GM19452 (cell line): ENCODE data around the gene CTNNA2.
"Not testable (repeated sequence)": the region's sequence is repeated elsewhere in the genome, so short reads cannot be mapped to it uniquely, and the experiment has no call there.

Experiments
- ATAC-seq: cut with Tn5 transposase; IDR thresholded peaks from one replicate; pipeline ENCODE4 v1.9.1; 2021; ENCODE audit not compliant: unreplicated experiment

Gene CTNNA2

DNA sequence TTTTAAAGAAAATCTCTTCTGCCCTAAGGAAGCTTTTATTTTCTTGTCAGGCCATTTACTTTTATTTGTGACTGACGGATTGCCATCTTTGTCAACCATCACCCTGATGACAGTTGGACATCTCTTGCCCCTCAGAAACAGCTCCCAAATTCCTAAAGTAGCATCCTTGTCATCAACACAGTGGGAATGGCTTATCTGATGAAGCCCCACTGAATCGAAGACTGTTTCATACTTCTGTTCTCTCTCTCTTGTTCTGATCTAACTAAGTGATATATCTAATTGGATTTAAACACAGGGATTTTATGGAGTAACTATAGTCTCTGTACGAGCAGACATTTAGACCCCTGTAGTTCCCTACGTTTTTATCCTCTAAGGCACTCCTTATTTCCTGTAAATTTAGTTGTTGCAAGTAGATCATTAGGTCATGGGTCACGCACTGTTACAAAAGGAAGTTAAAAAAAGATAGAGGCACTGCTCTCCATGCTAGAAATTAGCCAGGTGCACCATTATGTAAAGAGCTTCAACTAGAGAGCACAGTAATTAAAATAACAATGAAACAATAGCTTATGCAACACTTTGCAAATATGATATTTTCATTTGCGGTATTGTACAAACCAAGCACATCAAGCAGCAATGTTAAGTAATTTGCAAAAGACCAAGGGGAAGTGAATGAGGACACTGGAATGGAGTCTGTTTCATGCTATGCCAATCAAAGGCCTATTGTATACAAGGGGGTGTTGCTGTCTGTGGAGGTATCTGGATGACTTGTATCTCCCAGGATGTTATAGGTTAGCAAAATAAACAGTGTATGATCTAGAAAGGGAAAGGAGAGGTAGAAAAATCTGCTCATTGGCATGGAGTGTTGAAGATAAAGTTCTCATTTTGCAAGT, 507.0 kb downstream of the CTNNA2 start:
- ATAC-seq = no peak

DNA sequence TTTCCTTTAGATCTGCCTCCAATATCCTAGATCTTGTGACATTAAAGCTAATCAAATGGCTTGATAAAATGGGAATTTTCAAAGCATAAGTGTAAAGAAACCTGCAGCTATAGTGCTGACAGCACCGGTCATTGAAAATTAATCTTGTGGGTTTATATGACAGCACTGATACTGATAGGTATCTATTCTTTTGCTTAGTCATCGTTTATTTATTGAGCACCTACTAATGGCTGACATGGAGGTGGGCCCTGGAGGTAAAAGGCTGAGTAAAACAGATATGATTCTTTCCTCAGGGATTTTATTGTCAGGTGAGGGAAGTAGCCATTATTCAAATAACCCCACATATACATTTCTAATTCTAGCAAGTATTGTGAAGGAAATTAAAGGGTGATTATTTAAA, 509.2 kb downstream of the CTNNA2 start:
- no peak for ATAC-seq

DNA sequence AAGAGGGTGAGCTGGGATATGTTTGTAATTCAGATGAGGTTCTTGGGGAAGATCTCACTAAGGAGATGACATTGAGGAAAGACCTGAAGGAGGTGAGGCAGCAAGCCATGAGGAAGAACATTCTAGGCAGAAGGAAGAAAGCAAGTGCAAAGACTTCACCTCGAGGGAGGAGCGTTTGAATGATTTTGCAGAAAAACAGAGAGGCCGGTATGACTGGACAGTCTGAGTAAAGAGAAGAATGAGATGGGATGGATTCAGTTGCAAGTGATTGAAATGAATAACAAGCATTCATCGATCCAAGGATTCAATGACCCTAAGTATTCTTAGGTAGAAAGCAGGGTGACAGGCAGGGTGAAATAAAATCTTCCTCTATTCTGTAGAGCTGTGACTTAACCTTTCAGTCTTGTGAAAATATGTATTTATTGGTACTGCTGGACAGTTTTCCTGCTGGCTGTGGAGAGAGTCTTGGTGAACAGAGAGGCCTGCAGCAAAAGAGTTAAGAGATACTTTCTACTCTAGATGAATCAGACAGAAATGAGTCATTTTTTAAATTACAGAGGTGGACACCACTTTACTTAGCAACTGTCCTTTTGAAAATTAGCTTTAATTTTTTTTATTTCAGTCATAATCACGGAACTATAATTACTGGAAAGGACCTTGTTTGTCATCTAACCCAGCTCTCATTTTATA, 513.3 kb downstream of the CTNNA2 start:
- ATAC-seq = no peak

DNA sequence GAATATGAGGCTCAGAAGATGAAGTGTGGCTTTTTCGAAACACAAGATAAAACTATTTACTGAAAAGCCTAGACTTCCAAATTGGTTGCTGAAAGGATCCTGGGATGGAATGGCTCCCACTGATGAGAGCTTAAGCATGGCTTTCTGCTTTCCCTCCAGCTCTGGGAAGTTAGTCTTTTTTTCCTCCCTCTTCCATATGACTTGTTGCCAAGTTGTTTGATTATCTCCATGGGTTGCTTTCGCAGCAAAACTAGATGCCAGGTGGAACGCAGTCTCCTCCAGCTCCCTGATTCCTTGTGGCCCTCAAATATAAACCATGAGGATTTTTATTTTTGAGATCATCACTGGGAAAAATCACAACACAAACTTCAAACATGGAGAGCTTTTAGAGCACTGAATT, 515.2 kb downstream of the CTNNA2 start:
- no peak for ATAC-seq

DNA sequence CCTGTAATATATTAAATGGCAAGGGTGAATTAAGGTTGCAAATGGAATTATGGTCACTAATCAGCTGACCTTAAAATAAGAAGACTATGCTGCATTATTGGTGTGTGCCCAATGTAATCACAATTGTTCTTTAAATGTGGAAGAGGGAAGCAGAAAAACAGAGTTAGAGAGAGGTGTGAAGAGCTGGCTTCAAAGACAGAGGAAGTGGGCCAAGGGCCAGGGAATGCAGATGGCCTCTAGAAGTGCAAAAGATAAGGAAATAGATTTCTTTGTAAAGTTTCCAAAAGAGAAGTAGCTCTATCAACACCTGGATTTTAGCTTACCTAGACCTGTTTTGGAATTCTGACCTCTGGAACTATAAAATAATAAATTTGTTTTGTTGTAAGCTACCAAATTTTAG, 515.7 kb downstream of the CTNNA2 start:
- ATAC-seq = no peak

DNA sequence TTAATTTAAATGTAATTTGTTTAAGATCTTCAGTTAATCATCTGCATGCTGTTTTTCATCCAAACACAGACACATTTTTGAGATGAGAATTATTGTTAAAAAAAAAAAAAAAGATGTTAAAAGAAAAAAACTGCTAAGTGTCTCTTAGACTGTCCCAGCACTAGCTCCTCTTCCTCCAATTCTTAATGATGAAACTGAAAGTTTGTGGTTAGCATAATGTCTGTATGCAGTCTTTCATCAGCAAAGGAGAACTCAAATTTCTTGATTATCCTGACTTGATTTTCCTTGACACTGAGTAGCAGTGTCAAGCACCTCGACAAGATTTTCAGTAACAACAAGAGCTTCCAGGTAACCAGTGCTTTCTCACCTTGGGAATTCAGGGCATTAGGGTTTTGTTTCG, 517.3 kb downstream of the CTNNA2 start:
- no peak for ATAC-seq

DNA sequence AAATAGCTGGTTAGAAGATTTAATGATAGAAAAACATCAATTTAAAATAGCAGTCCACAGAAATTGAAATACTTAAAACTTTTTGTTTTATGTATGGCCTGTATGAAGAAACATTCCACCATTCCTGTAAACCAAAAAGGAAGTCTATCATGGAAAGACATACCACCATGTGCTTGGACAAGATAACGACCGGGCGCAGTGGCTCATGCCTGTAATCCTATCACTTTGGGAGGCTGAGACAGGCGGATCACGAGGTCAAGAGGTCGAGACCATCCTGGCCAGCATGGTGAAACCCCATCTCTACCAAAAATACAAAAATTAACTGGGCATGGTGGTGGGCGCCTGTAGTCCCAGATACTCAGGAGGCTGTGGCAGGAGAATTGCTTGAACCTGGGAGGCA, 519.8 kb downstream of the CTNNA2 start:
- not testable (repeated sequence) for ATAC-seq

DNA sequence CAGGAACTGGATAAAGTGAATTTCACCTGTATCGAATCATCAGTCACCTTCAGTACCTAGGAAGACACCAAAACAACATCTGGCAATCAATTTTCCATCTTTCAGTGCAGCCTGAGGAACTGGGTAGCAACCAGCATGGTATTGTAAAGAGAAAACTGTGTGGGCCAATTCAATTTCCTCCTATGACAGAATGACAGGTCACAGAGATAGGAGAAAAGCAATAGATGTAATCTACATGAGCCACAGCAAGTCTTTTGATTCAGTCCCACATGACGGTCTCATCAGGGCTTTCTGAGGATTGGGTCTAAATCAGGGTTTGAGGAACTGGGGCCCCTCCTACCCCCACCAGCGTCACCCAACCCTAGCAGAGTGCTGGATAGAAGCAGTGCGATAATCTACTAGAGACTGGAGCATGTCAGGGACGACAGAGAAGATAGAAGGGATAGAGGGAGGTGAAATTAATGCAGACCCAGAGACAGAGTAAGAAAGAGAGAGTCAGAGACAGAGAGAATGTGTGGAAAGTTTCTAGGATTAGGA, 523.0 kb downstream of the CTNNA2 start:
- ATAC-seq = no peak

DNA sequence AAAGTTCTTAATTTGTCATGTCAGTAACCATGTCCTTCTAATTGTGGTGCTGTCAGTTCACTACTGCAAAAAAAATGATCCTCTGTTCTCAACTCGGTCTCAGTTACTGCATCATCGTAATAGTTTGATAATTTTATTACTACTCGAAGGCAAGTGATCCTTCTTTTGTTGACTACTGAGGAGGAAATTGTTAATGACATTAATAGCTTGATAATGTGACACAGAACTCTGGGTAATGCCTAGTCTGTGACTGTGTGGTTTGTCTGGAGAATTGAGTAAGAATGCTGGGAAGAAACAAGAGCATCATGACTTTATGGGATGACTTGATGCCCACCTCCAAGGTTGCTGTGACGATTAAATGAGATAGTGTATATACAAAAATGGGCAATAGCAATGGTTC, 524.5 kb downstream of the CTNNA2 start:
- ATAC-seq = no peak

DNA sequence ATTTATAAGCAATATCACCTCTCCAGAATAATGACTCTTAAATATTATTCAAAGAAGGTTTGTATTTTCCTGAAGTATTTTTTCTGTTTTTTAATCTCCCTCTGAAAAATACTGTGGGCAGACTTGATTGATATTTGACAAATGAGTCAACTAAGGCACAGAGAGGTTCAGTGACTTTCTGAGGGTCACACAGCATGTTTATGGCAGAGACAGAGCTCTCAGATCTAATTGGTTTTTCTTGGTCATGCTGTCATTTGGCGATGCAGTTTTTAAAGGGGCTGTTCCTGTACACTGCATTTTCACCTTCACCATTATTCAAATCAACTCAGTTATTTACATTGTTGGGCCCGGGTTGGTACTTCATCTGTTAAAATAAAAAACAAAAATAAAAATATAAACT, 527.4 kb downstream of the CTNNA2 start:
- no peak for ATAC-seq

DNA sequence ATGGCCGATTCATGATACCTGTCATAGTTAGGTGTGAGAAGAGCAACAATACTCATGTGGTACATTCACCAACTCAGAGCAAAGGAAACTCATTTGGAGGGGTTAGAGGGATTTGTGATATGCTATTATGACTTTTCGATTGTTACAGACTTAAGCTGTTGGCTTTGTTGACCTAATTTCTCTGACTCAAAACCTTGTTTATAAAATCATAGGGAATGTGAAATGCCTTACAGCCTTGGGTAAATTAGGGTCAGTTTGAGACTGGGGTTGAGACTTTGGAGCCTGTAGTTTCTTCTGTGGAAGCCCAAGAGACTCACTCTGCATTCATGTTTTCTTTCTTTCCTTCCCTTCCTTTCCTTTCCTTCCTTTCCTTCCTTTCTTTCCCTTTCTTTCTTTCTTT, 529.8 kb downstream of the CTNNA2 start:
- no peak for ATAC-seq

DNA sequence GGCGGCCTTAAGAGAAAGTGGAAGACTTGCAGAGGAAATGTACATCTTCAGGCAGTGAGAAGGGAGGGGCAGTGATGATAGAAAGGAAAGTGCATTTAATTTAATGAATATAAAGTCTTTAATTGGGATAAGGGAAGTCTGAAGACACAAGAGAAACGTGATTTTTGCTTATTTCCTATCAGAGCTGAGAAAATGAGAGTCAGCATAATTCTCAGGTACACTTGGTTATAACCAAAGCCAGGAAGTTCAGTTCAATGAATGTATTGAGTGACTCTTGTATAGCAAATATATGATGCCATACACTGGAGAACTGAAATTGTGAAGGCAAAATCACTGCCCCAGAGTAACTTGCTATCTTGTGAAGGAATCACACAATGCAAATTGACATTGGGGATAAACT, 535.4 kb downstream of the CTNNA2 start:
- ATAC-seq = no peak

DNA sequence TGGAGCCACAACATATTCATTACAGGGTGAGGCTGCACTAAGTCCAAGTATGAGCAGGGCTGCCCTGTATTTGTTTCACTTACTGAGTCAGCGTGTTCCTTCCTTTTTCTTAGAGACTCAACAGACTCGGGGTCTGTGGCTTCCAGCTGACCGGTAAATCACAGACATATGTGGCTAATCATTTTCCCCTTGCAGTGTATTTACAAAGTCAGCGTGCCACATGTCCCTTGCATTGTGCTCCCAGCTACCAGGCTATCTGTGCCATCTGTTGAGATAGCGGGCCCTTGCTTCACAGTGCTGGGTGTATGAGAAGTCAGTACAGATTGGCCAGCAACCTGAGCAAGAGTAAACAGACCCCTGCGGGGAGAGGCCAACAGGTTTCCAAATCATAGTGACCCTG, 537.4 kb downstream of the CTNNA2 start:
- ATAC-seq = no peak

DNA sequence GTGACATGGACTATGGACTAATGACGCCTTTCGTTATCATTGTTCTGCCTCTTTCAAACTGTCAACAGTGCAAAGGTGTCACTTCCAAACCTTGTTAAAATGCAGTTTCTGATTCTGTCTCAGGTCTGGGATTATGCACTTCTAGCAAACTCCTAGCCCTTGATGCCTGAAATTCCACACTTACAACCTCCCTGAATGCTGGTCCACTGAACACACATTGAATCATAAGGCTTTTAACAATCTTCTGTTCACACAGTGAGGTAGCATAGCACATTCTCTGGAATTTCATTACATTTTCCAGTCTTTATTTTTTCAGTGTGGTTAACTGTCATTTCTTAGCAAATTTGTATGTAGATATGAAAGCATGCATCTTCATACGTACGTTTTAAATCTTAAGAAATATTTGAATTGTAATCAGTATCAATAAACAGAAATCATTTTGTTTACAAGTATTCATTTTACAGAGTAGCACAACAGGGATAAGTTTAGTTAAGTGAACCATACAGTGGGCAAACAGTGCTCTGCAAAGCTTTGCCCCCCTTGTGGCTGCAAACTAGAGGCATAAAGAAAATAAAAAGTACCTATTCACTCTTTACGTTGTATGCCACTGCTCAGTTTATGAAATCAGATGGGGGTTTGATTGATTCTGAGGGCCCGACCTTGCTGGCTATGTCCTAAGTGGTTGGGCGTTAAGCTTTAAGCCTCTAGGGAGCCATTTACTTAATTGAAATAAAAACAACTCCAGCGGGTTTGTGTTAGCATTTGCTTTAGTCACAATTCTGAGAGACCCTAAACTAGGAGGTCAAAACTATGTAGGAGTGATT, 540.9 kb downstream of the CTNNA2 start:
- ATAC-seq = no peak

DNA sequence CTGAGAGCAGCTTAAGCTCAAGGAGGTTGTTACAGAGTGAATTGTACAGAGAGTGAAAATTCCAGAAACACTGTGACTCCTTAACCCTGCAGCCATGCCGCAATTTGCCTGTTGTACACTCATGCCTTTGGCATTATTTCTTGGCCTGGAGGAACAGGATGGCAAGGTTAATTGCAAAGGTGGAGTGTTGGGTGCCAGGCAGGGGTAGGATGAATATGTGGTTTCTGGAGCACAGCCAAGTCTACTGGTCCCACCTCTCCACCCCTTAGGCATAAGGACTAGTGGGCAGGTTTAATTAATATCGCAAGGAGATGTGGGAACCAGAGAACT, 541.5 kb downstream of the CTNNA2 start:
- no peak for ATAC-seq

DNA sequence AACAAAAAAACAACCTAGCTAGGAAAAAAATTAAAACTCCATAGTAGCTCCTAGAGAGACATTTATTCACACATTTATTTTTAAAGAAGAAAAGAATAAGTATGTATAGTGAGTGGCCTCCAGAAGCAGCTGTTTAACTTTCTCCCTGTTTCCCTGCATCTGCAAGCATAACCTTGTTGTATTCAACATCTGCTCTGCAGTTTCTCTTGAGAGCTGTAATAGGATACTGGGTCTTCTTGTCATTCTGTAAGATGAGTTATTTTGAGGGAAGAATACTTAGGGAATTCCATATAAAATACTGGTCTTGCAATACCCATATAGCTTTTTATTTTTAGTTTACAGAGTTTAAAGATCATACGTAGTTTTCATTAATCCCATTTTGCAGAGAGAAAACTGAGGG, 545.1 kb downstream of the CTNNA2 start:
- no peak for ATAC-seq

DNA sequence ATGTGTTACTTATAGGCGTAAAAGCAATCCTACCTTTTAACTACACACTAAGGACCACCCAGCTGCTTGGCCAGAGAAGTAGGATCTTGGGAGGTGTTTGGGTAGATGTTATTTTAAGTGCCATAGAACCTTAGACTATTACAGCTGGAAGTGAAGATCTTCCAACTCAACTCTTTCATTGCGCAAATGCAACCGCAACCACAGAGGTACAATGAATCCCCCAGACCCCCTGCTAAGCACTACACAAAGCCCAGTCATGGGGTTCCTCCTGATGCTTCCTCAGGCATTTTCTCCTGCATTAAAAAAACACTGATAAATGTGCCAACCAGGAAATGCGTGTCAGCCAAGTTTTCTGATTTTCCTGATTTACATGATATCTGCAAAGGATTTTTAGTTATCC, 545.7 kb downstream of the CTNNA2 start:
- no peak for ATAC-seq

DNA sequence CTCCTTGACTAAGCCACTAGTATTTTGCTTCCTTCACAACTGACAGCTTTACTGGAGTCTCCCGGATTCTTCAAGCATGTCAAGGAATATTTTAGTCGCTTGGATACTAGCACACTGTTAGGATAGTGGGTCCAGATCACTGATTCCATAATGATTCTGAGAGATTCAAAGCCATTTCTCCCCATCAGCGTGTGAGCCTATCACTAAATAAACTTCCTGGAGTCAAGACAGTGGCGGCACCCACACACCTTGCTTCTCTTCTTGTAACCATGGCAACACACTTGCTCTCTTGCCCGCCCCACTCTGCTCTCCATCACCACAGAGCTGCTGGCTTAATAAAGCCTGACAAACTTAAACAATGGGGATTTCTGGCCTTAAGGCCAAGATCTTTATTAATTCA, 546.6 kb downstream of the CTNNA2 start:
- no peak for ATAC-seq

DNA sequence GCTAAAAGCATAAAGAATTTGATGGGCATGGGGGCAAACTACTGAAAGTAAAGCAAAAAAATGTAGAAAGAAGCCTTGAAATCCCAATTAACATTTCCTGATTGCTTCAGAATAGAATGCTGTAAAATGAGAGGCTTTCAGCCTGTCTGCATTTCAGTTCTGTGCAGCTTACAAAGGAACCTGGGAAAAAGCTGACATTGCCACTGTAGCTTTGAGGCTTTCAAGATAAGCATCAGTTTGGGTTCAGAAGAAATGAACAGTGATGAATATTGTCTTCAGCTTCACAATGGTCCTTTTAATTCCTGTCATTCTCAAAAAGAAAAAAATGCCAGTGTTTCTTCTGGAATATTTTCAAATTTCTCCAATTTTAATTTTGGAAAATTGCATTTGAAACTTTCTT, 549.0 kb downstream of the CTNNA2 start:
- no peak for ATAC-seq

DNA sequence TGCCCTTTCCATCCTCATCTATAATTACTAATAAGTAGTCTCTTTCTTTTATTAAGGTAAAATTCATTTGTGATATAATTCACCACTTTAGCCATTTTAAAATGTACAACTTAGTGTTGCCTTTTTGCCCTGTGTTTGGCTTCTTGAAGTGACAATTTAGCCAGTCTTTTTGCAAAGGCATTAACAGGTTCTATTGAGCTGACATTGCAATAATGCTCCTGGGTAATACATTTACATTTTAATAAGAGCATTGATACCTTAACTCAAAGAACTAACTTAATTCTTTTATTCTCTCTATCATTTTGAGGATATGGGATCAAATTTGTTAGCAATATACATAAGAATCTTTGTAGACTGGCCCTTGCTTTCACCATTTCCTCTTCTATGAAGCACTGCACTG, 549.4 kb downstream of the CTNNA2 start:
- ATAC-seq = no peak

DNA sequence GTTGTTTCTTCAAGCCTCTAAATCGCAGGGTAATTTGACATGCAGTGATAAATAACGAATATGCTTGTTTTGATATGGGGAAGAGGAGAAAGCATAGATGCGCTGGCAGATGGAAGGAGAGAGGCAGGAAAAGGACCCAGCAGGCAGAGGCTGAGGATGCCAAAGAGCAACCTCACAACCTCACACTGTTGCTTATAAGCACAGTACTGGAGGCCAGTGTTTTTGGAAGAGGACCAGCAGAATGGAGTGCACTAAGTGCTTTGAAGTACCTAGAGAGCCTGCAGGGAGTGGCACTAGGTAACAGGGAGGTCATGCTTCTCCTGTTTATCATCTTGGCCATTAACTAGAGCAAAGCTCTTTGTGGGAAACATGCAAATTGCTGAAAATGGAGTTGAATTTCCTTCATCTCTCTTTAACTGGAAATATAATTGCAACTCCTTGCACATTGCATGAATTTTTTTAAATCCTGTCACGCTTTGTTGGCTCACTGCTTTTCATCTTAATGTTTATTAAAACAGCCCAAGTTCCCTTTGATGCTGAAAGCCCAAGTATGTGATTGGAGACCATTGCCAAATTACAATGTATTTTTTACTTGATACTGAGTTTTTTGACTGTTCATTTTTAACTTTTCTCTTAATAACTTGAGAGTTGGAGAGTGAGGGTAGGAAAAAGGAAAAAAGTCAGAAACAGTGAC, 555.3 kb downstream of the CTNNA2 start:
- ATAC-seq = no peak
